Lower leg skin (tissue), 4 donors: ENCODE data around the gene GABRG3. TPM values are rescaled to one million over a fixed set of nuclear protein-coding genes. Genes with fewer than 3 reads are reported as not detected.
"Not testable (repeated sequence)": the region's sequence is repeated elsewhere in the genome, so short reads cannot be mapped to it uniquely, and the experiment has no call there.

ENCODE experiments used
- DNase-seq, 2 donors: peaks; one replicate each; pipeline ENCODE4 v3.0.0-alpha.2; 2019; ENCODE audit warnings: low spot score in 2 of 2
- H3K4me3 ChIP-seq: fragments of 200-600 bp; sonication (generic); 2 replicates; pipeline ENCODE4 v1.5.1; 2017; ENCODE audit warnings: mild to moderate bottlenecking, low read depth; ENCODE audit not compliant: poor library complexity, severe bottlenecking
- POLR2A ChIP-seq, 2 donors: fragments of 450-650 bp; IDR thresholded peaks; one replicate each; pipeline ENCODE4 v1.6.1; 2016 to 2017; ENCODE audit warnings: antibody characterized with exemption in 2 of 2, mild to moderate bottlenecking in 1 of 2, moderate library complexity in 1 of 2
- WGBS, 2 donors: methylation state at CpG; one replicate each; pipeline ENCODE4 v1.1.5; 2018; 5-methylcytosine and 5-hydroxymethylcytosine counted together
- intact Hi-C: fragments of 100-400 bp; cut with DNase I; formaldehyde crosslinking; loops from one replicate; pipeline ENCODE4 v1.15.0; 2023; ENCODE audit warnings: low total_unique reads
- total RNA-seq, 4 donors: library from RNA; depleted of rRNA; stranded (reverse); fragments of >200 nt; gene quantifications; one replicate each; pipeline ENCODE4 v1.1.0, GENCODE V29; 2016
- TF ChIP-seq, protein P1 (sequence below), 3 donors: fragments of 450-650 bp; IDR thresholded peaks; one replicate each; pipeline ENCODE4 v1.5.1; 2016; ENCODE audit warnings: antibody characterized with exemption in 3 of 3, mild to moderate bottlenecking in 3 of 3, moderate library complexity in 2 of 3

GABRG3 gene
- total RNA-seq, 4 donors from 2014 or later = 0.12 to 0.49 (median 0.25) TPM

DNA sequence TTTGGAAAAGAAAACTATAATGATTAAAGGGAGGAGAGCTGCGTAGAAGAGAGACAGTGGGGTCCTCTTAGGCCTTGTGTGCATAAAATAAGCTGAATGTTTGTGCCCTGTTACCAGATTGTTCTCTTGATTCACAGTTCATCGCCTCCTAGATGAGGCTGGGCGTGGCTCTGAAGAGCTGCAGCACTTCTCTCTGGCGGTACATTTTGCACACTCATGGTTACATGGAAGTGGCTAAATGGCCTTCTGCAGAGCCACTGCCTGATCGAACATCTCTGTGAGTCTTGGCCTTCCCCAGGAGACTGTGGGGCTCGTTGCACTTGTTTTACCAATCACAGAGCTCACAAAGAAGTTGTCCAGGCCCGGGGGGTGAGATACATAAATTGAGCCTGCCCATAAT lies 208.8 kb downstream of the GABRG3 start:
- WGBS, 2 donors = 65 to 73% methylated on average over 7 of the region's 7 CpGs
- TF ChIP-seq POLR2A (IDR thresholded peaks at IDR 0.05) = no peak
- TF ChIP-seq, protein P1, sequence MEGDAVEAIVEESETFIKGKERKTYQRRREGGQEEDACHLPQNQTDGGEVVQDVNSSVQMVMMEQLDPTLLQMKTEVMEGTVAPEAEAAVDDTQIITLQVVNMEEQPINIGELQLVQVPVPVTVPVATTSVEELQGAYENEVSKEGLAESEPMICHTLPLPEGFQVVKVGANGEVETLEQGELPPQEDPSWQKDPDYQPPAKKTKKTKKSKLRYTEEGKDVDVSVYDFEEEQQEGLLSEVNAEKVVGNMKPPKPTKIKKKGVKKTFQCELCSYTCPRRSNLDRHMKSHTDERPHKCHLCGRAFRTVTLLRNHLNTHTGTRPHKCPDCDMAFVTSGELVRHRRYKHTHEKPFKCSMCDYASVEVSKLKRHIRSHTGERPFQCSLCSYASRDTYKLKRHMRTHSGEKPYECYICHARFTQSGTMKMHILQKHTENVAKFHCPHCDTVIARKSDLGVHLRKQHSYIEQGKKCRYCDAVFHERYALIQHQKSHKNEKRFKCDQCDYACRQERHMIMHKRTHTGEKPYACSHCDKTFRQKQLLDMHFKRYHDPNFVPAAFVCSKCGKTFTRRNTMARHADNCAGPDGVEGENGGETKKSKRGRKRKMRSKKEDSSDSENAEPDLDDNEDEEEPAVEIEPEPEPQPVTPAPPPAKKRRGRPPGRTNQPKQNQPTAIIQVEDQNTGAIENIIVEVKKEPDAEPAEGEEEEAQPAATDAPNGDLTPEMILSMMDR (IDR thresholded peaks at IDR 0.05) = no peak
- no peak for DNase-seq
- intact Hi-C loops = no loop called here
- no peak overlapping the region for H3K4me3 ChIP-seq

DNA sequence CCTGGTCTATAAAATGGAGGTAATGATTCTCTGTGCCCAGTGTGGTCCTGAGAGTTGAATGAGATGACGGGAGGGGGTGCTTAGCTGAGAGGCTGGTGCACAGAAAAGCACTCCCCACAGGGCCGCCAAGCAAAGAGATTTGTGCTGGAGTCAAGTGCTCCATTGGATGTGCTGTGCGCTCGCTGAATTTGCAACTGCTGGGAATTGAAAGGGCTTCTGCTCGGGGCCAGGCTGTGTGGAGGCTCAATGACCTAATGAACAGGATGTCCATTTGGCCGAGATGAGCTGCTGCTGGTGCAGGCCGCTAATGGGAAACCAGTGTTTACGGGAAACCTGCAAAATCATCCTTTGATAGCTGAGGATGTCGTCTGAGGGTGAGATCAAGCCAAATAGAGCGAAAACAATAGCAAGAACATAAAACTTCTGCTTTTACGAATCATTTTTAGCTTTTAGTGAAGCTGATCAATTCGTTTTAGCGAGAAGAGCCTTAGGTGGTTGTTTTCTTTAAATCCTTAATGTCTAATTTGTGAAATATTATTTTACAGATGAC lies 211.7 kb downstream of the GABRG3 start:
- DNase-seq = no peak
- H3K4me3 ChIP-seq = no peak overlapping the region
- TF ChIP-seq POLR2A (IDR thresholded peaks at IDR 0.05) = no peak
- TF ChIP-seq, protein P1 (IDR thresholded peaks at IDR 0.05) = no peak
- intact Hi-C loops = no loop called here
- WGBS, 2 donors = 85% methylated on average over 13 of the region's 13 CpGs

DNA sequence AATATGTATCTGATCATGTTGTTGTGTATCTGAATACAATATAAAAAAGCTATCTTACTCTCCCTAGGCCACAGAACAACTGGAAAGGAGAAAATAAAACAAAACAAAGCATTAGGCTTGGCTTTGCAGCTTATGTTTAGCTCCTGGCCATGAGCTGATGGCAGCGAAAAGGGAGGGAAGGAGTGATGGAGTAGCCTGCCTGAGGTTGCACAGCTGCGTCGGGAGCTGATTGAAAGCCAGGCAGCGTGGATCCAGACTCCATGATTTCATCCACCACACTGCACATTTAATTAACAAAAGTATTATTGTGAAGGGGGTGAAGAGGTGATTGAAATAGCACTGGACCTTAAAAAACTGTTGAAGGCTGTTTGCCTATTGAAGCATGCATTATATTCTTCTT lies 212.2 kb downstream of the GABRG3 start:
- no peak overlapping the region for H3K4me3 ChIP-seq
- intact Hi-C loops = no loop called here
- no peak for TF ChIP-seq POLR2A (IDR thresholded peaks at IDR 0.05)
- TF ChIP-seq, protein P1 (IDR thresholded peaks at IDR 0.05) = no peak
- 35 to 52% methylated on average over 4 of the region's 4 CpGs for whole genome bisulfite sequencing, 2 donors
- no peak for DNase-seq

DNA sequence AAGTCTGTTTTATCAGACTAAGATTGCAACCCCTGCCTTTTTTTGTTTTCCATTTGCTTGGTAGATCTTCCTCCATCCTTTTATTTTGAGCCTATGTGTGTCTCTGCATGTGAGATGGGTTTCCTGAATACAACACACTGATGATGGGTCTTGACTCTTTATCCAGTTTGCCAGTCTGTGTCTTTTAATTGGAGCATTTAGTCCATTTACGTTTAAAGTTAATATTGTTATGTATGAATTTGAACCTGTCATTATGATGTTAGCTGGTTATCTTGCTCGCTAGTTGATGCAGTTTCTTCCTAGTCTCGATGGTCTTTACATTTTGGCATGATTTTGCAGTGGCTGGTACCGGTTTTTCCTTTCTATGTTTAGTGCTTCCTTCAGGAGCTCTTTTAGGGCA lies 220.5 kb downstream of the GABRG3 start:
- DNase-seq, intact Hi-C loops, H3K4me3 ChIP-seq: not testable (repeated sequence)
- WGBS, 2 donors = 75 to 91% methylated on average over 4 of the region's 4 CpGs

DNA sequence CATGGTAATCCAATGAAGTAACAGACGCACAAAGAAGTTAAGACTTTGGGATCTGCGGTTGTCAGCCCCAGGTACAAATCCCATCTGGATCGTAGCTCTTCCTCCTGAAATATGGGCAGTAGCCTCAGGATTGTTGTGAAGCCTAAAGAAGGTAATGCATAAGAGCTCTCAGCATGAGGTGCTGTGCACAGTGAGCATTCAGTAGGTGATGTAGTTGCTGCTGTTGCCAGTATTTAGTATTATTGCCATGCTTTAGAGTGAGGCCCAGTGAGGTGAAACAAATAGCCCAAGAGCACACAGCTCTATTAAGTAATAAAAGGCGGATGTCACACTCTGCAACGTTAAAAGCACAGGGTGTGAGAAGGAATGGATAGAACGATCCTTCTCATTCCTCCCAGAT lies 225.7 kb downstream of the GABRG3 start:
- DNase-seq = no peak
- WGBS, 2 donors = 73 to 77% methylated on average over 6 of the region's 6 CpGs
- no peak for TF ChIP-seq POLR2A (IDR thresholded peaks at IDR 0.05)
- TF ChIP-seq, protein P1 (IDR thresholded peaks at IDR 0.05) = no peak
- intact Hi-C loops = no loop called here
- no peak overlapping the region for H3K4me3 ChIP-seq

DNA sequence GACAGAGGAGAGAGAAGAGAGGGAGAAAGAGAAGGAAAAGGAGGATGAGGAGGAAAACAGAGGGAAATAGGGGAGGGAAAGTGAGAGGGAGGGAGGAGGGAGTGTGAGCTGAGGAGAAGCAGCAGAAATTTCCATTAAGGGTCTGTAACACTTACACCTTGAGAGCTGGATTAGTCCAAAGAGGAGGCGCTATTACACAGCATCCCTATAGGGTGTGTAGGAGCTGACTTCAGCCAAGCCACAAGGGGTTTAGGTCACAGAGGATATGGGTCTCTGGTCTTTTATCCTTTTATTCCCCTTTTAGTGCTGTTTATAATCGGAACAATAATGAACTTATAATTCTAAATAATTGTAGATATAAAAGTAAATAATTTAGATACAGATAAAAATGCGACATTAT lies 230.4 kb downstream of the GABRG3 start:
- 92 to 94% methylated on average over 3 of the region's 3 CpGs for WGBS, 2 donors
- intact Hi-C loops = no loop called here
- no peak for DNase-seq
- no peak for TF ChIP-seq POLR2A (IDR thresholded peaks at IDR 0.05)
- TF ChIP-seq, protein P1 (IDR thresholded peaks at IDR 0.05) = no peak
- H3K4me3 ChIP-seq = no peak overlapping the region
